Brain microvascular endothelial cell (primary cell): ENCODE results near the gene HAPSTR1.
A peak's percentile ranks its signal among the peaks of the same experiment; 100 is the strongest.

Experiments used
- DNase-seq: peaks from one replicate; pipeline ENCODE4 v3.0.0-alpha.2; 2020
- H3K27ac ChIP-seq: fragments of 250-450 bp; sonication (Bioruptor Pico); 2 replicates; pipeline ENCODE4 v1.5.1; 2020; ENCODE audit warnings: mild to moderate bottlenecking, moderate library complexity
- H3K27me3 ChIP-seq: fragments of 250-450 bp; sonication (Bioruptor Pico); replicated peaks from 2 replicates; pipeline ENCODE4 v1.5.1; 2020; ENCODE audit warnings: mild to moderate bottlenecking
- H3K36me3 ChIP-seq: fragments of 250-450 bp; sonication (Bioruptor Pico); replicated peaks from 2 replicates; pipeline ENCODE4 v1.5.1; 2020; ENCODE audit warnings: mild to moderate bottlenecking
- H3K4me3 ChIP-seq: 2 replicates; pipeline ENCODE4 v1.5.1; 2011; ENCODE audit warnings: low read depth, mild to moderate bottlenecking, control low read depth, low read length, moderate library complexity
- CTCF ChIP-seq: IDR thresholded peaks from 2 replicates; pipeline ENCODE4 v1.5.1; 2011; ENCODE audit warnings: low read depth, mild to moderate bottlenecking, moderate library complexity, low read length, control low read depth, inconsistent platforms; ENCODE audit errors: missing control alignments
- in situ Hi-C: cut with HindIII; loops from 2 replicates; pipeline ENCODE4 v1.10.0; 2017; ENCODE audit warnings: low sequenced_read_pairs, low pct_ligation_motif_present

Gene HAPSTR1

GRCh38 chr16:9055115-9055514 lies 36.3 kb upstream of the HAPSTR1 start:
- no peak overlapping the region for H3K27ac ChIP-seq
- H3K36me3 ChIP-seq = no peaks in the 10 kb centered on the region
- no peak for TF ChIP-seq CTCF
- no peak for DNase-seq
- in situ Hi-C loops = no loop called here
- H3K4me3 ChIP-seq = no peak overlapping the region
- H3K27me3 ChIP-seq = no peaks in the 10 kb centered on the region

GRCh38 chr16:9055661-9056060 lies 35.8 kb upstream of the HAPSTR1 start:
- Histone ChIP-seq H3K36me3 (no peaks in the 10 kb centered on the region), H3K27ac (no peak overlapping the region), H3K4me3 (no peak overlapping the region), H3K27me3 (no peaks in the 10 kb centered on the region)
- peak; percentile 59 for DNase-seq
- no peak for TF ChIP-seq CTCF
- in situ Hi-C loops = no loop called here

GRCh38 chr16:9056061-9056460 lies 35.4 kb upstream of the HAPSTR1 start:
- H3K4me3 ChIP-seq = no peak overlapping the region
- H3K36me3 ChIP-seq = no peaks in the 10 kb centered on the region
- TF ChIP-seq CTCF = no peak
- in situ Hi-C loops = no loop called here
- no peaks in the 10 kb centered on the region for H3K27me3 ChIP-seq
- H3K27ac ChIP-seq = no peak overlapping the region
- DNase-seq = no peak

GRCh38 chr16:9058211-9058610 lies 33.2 kb upstream of the HAPSTR1 start:
- no peak overlapping the region for H3K4me3 ChIP-seq
- no peak for DNase-seq
- in situ Hi-C loops = no loop called here
- TF ChIP-seq CTCF = no peak
- no peak overlapping the region for H3K27ac ChIP-seq
- H3K27me3 ChIP-seq = no peaks in the 10 kb centered on the region
- H3K36me3 ChIP-seq = no peaks in the 10 kb centered on the region

GRCh38 chr16:9060225-9060624 lies 31.2 kb upstream of the HAPSTR1 start:
- TF ChIP-seq CTCF = no peak
- Histone ChIP-seq H3K27me3 (no peaks in the 10 kb centered on the region), H3K4me3 (no peak overlapping the region), H3K27ac (no peak overlapping the region), H3K36me3 (no peaks in the 10 kb centered on the region)
- in situ Hi-C loops = no loop called here
- no peak for DNase-seq

- H3K27me3 ChIP-seq = no peaks in the 10 kb centered on the region
- in situ Hi-C loops = no loop called here
- H3K36me3 ChIP-seq = no peaks in the 10 kb centered on the region
- H3K27ac ChIP-seq = no peak overlapping the region
- DNase-seq = no peak
- no peak overlapping the region for H3K4me3 ChIP-seq
- no peak for TF ChIP-seq CTCF
Observed at GRCh38 chr16:9061358-9061813, 30.1 kb upstream of the HAPSTR1 start.
